H9 (cell line): ENCODE results near the gene TMEM132D. TPM values are rescaled to one million over a fixed set of nuclear protein-coding genes. Genes with fewer than 3 reads are reported as not detected.

Experiments used
- DNase-seq: peaks from one replicate; pipeline ENCODE4 v3.0.0-alpha.2; 2017
- H2AFZ ChIP-seq: one replicate; pipeline ENCODE4 v1.6.1; 2013; ENCODE audit warnings: mild to moderate bottlenecking, low read length, control low read depth, moderate library complexity
- H2AK5ac ChIP-seq: 2 replicates; pipeline ENCODE4 v1.6.1; 2013; ENCODE audit warnings: low read length, control low read depth, mixed read lengths; ENCODE audit not compliant: insufficient read length
- H2BK120ac ChIP-seq: one replicate; pipeline ENCODE4 v1.6.1; 2013; ENCODE audit warnings: low read depth, mild to moderate bottlenecking, low read length, control low read depth, inconsistent platforms; ENCODE audit not compliant: poor library complexity, severe bottlenecking
- H2BK12ac ChIP-seq: 2 replicates; pipeline ENCODE4 v1.6.1; 2013; ENCODE audit warnings: low read length, control low read depth, mixed read lengths, low read depth; ENCODE audit not compliant: insufficient read length
- H2BK15ac ChIP-seq: 2 replicates; pipeline ENCODE4 v1.6.1; 2013; ENCODE audit warnings: low read depth, low read length, control low read depth
- H2BK20ac ChIP-seq: one replicate; pipeline ENCODE4 v1.6.1; 2013; ENCODE audit warnings: low read depth, mild to moderate bottlenecking, low read length, control low read depth, inconsistent platforms; ENCODE audit not compliant: poor library complexity, severe bottlenecking
- H2BK5ac ChIP-seq: 2 replicates; pipeline ENCODE4 v1.6.1; 2013; ENCODE audit warnings: low read length, control low read depth, mixed read lengths; ENCODE audit not compliant: insufficient read length
- H3K14ac ChIP-seq: 2 replicates; pipeline ENCODE4 v1.6.1; 2013; ENCODE audit warnings: low read length, control low read depth; ENCODE audit not compliant: insufficient read depth
- H3K18ac ChIP-seq: 2 replicates; pipeline ENCODE4 v1.6.1; 2013; ENCODE audit warnings: low read depth, mild to moderate bottlenecking, mixed read lengths, low read length, control low read depth; ENCODE audit not compliant: insufficient read length
- H3K23ac ChIP-seq: 2 replicates; pipeline ENCODE4 v1.6.1; 2013; ENCODE audit warnings: low read length, control low read depth, mixed read lengths, low read depth; ENCODE audit not compliant: insufficient read length
- H3K23me2 ChIP-seq: 2 replicates; pipeline ENCODE4 v1.6.1; 2013; ENCODE audit warnings: low read depth, mild to moderate bottlenecking, mixed read lengths, low read length, control low read depth; ENCODE audit not compliant: insufficient read length, poor library complexity, severe bottlenecking
- H3K27ac ChIP-seq: 2 replicates; pipeline ENCODE4 v1.5.1; 2013; ENCODE audit warnings: low read length, control low read depth, mixed read lengths, low read depth; ENCODE audit not compliant: insufficient read length
- H3K27me3 ChIP-seq: 2 replicates; pipeline ENCODE4 v1.6.1; 2013; ENCODE audit warnings: low read length, control low read depth, inconsistent platforms; ENCODE audit not compliant: insufficient read depth
- H3K4ac ChIP-seq: 2 replicates; pipeline ENCODE4 v1.6.1; 2013; ENCODE audit warnings: low read depth, mild to moderate bottlenecking, control low read depth, inconsistent platforms, low read length, moderate library complexity
- H3K4me1 ChIP-seq: 2 replicates; pipeline ENCODE4 v1.6.1; 2013; ENCODE audit warnings: low read length, control low read depth, inconsistent platforms; ENCODE audit not compliant: insufficient read depth
- H3K4me2 ChIP-seq: 2 replicates; pipeline ENCODE4 v1.6.1; 2013; ENCODE audit warnings: low read length, control low read depth, mixed read lengths; ENCODE audit not compliant: insufficient read length, insufficient read depth
- H3K56ac ChIP-seq: 2 replicates; pipeline ENCODE4 v1.6.1; 2013; ENCODE audit warnings: low read depth, mild to moderate bottlenecking, mixed read lengths, low read length, control low read depth; ENCODE audit not compliant: insufficient read length
- H3K79me1 ChIP-seq: 2 replicates; pipeline ENCODE4 v1.6.1; 2013; ENCODE audit warnings: low read depth, mild to moderate bottlenecking, moderate library complexity, low read length, control low read depth, inconsistent platforms; ENCODE audit not compliant: insufficient read depth, poor library complexity, severe bottlenecking
- H3K79me2 ChIP-seq: 2 replicates; pipeline ENCODE4 v1.6.1; 2013; ENCODE audit warnings: low read length, control low read depth, inconsistent platforms; ENCODE audit not compliant: insufficient read depth
- H3K9ac ChIP-seq: 2 replicates; pipeline ENCODE4 v1.6.1; 2013; ENCODE audit warnings: low read length, control low read depth, mixed read lengths; ENCODE audit not compliant: insufficient read length; ENCODE audit errors: extremely low read depth
- H3K9me3 ChIP-seq: one replicate; pipeline ENCODE4 v1.6.1; 2013; ENCODE audit warnings: low read depth, low read length, inconsistent platforms; ENCODE audit not compliant: control insufficient read depth
- H3T11ph ChIP-seq: one replicate; pipeline ENCODE4 v1.6.1; 2013; ENCODE audit warnings: mild to moderate bottlenecking, low read length, control low read depth, inconsistent platforms
- H4K20me1 ChIP-seq: one replicate; pipeline ENCODE4 v1.6.1; 2013; ENCODE audit not compliant: control insufficient read depth, insufficient read length, insufficient read depth
- H4K5ac ChIP-seq: 2 replicates; pipeline ENCODE4 v1.6.1; 2013; ENCODE audit warnings: low read depth, mild to moderate bottlenecking, mixed read lengths, low read length, control low read depth; ENCODE audit not compliant: insufficient read length
- H4K8ac ChIP-seq: replicated peaks from 2 replicates; pipeline ENCODE4 v1.6.1; 2013; ENCODE audit warnings: low read length, control low read depth, mixed read lengths, low read depth; ENCODE audit not compliant: insufficient read length
- H4K91ac ChIP-seq: 2 replicates; pipeline ENCODE4 v1.6.1; 2013; ENCODE audit warnings: low read depth, mild to moderate bottlenecking, moderate library complexity, mixed read lengths, low read length, control low read depth; ENCODE audit not compliant: insufficient read length
- H3K27ac Mint-ChIP-seq, 3 experiments: 2 replicates in 2 of 3; 3 replicates in 1 of 3; pipeline ENCODE4 v1.8.0; 2020 to 2021; ENCODE audit warnings: mixed read lengths in 3 of 3, mild to moderate bottlenecking in 1 of 3, moderate library complexity in 1 of 3
- H3K27me3 Mint-ChIP-seq: 2 replicates; pipeline ENCODE4 v1.8.0; 2021; ENCODE audit warnings: low read depth, mild to moderate bottlenecking, moderate library complexity, mixed read lengths
- H3K36me3 Mint-ChIP-seq, 3 experiments: 2 replicates in 2 of 3; 3 replicates in 1 of 3; pipeline ENCODE4 v1.8.0; 2020 to 2021; ENCODE audit warnings: low read depth in 3 of 3, mixed read lengths in 3 of 3; ENCODE audit not compliant: insufficient read depth in 1 of 3
- H3K4me1 Mint-ChIP-seq, 2 experiments: 2 replicates each; pipeline ENCODE4 v1.8.0; 2020; ENCODE audit warnings: mixed read lengths in 2 of 2
- H3K4me3 Mint-ChIP-seq, 2 experiments: 2 replicates in 1 of 2; 3 replicates in 1 of 2; pipeline ENCODE4 v1.8.0; 2020 to 2021; ENCODE audit warnings: mild to moderate bottlenecking in 2 of 2, mixed read lengths in 2 of 2, moderate library complexity in 1 of 2
- H3K9me3 Mint-ChIP-seq, 2 experiments: 2 replicates in 1 of 2; 3 replicates in 1 of 2; pipeline ENCODE4 v1.8.0; 2020; ENCODE audit warnings: mild to moderate bottlenecking in 2 of 2, mixed read lengths in 2 of 2, moderate library complexity in 1 of 2
- whole genome bisulfite sequencing: extraction: QIAGEN DNeasy Blood & Tissue Kit; methylation state at CpG from one replicate; pipeline ENCODE4 v1.1.7; 2013; ENCODE audit warnings: missing lambda C conversion rate, low lambda C conversion rate, mixed read lengths; ENCODE audit not compliant: insufficient read length; ENCODE audit errors: extremely low coverage; 5-methylcytosine and 5-hydroxymethylcytosine counted together
- total RNA-seq: library from RNA; stranded (reverse); gene quantifications from 2 replicates; pipeline ENCODE4 v1.2.1, GENCODE V29; 2021
- TF ChIP-seq, protein P1 (sequence below): fragments of 200-600 bp; sonication (generic); conservative IDR thresholded peaks from 3 replicates; pipeline ENCODE4 v1.8.0; 2021; ENCODE audit warnings: antibody characterized with exemption, mild to moderate bottlenecking

Gene TMEM132D
- total RNA-seq, 1 experiment from 2014 or later = 6.1 TPM

DNA sequence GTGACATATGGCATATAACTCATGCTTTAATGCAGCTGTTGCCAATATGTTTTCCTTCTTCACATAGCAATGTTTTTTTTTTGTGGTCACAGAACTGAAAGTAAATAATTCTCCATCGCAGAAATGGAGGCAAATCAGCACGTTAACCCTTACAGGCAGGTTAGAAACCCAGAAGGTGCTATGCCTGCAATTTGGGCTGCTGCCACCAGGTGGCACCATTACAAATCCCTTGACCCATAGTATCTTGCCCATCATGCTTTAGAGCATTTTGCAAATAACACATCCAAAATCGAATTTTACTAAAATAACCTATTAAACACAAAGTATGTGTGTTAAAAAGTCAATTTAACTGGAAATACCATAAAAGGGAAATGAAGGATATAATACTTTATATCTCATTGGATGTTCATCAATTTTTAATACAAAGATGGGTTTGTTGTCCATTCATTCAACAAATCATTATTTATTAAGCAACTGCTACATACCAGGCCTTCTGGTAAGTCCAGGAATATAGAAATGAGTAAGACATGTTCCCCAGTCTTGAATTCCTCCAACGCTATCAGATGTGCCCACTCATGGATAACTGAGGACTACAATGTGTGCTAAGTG is 710.5 kb downstream of the TMEM132D start:
- Histone ChIP-seq H3K27ac (no peak overlapping the region), H2BK12ac (no peak overlapping the region), H2BK20ac (no peak overlapping the region), H4K91ac (no peak overlapping the region), H3K27me3 (no peaks in the 10 kb centered on the region), H4K20me1 (no peaks in the 10 kb centered on the region), H3K79me1 (no peaks in the 10 kb centered on the region), H4K8ac (no peak overlapping the region), H2BK15ac (no peak overlapping the region), H2AK5ac (no peak overlapping the region), H3K9me3 (no peaks in the 10 kb centered on the region), H3K4me1 (no peaks in the 10 kb centered on the region), H3K14ac (no peak overlapping the region), H3K79me2 (no peaks in the 10 kb centered on the region), H3K23ac (no peak overlapping the region), H3T11ph (no peak overlapping the region), H3K4me2 (no peak overlapping the region), H4K5ac (no peak overlapping the region), H3K4ac (no peak overlapping the region), H3K18ac (no peak overlapping the region), H3K56ac (no peak overlapping the region), H3K23me2 (no peaks in the 10 kb centered on the region), H2BK5ac (no peak overlapping the region), H3K9ac (no peak overlapping the region), H2BK120ac (no peak overlapping the region), H2AFZ (no peak overlapping the region)
- peaks cover 0 to 5% (median 0%) of the 10 kb centered on the region in 3 experiments; a peak in 2 of 7 replicates for H3K36me3 Mint-ChIP-seq
- TF ChIP-seq, protein P1, sequence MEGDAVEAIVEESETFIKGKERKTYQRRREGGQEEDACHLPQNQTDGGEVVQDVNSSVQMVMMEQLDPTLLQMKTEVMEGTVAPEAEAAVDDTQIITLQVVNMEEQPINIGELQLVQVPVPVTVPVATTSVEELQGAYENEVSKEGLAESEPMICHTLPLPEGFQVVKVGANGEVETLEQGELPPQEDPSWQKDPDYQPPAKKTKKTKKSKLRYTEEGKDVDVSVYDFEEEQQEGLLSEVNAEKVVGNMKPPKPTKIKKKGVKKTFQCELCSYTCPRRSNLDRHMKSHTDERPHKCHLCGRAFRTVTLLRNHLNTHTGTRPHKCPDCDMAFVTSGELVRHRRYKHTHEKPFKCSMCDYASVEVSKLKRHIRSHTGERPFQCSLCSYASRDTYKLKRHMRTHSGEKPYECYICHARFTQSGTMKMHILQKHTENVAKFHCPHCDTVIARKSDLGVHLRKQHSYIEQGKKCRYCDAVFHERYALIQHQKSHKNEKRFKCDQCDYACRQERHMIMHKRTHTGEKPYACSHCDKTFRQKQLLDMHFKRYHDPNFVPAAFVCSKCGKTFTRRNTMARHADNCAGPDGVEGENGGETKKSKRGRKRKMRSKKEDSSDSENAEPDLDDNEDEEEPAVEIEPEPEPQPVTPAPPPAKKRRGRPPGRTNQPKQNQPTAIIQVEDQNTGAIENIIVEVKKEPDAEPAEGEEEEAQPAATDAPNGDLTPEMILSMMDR = peak; percentile 93
- WGBS = no CpG with 5 or more reads among the region's 4 CpGs
- H3K9me3 Mint-ChIP-seq = peaks cover 6 to 10% of the 10 kb centered on the region in 2 experiments; a peak in 4 of 5 replicates
- no peak overlapping the region for H3K27ac Mint-ChIP-seq
- no peak overlapping the region for H3K4me3 Mint-ChIP-seq
- peaks cover 2 to 10% of the 10 kb centered on the region in 2 experiments; a peak in 3 of 4 replicates for H3K4me1 Mint-ChIP-seq
- DNase-seq = peak; percentile 58
- no peaks in the 10 kb centered on the region for H3K27me3 Mint-ChIP-seq
